Ovary (tissue), 9 donors: Measurements from ENCODE around the gene RAC3. TPM values are rescaled to one million over a fixed set of nuclear protein-coding genes. Genes with fewer than 3 reads are reported as not detected.

Experiments used
- DNase-seq, 5 donors: peaks; one replicate each; pipeline ENCODE4 v3.0.0-alpha.2; 2019 to 2020
- H3K27ac ChIP-seq, 2 donors: fragments of 200-600 bp; one replicate each; pipeline versions ENCODE4 v1.5.1 to v1.8.0; 2019 to 2022
- H3K27me3 ChIP-seq: fragments of 200-600 bp; one replicate; pipeline ENCODE4 v1.8.0; 2022
- H3K36me3 ChIP-seq: fragments of 200-600 bp; sonication (generic); one replicate; pipeline ENCODE4 v1.5.1; 2019
- H3K4me1 ChIP-seq: one replicate; pipeline ENCODE4 v1.8.1; 2013; ENCODE audit warnings: mild to moderate bottlenecking, moderate library complexity; ENCODE audit not compliant: insufficient read depth
- H3K4me3 ChIP-seq: fragments of 200-600 bp; sonication (generic); one replicate; pipeline ENCODE4 v1.5.1; 2017
- H3K9me3 ChIP-seq, 2 donors: fragments of 200-600 bp in 1 of 2; sonication (generic) in 1 of 2; one replicate each; pipeline versions ENCODE4 v1.5.1 to v1.8.1; 2013 to 2019; ENCODE audit warnings: mild to moderate bottlenecking in 1 of 2, moderate library complexity in 1 of 2
- EP300 ChIP-seq: sonication (generic); formaldehyde crosslinking; IDR thresholded peaks from one replicate; pipeline ENCODE4 v1.6.1; 2017; ENCODE audit warnings: antibody characterized with exemption
- POLR2A ChIP-seq: fragments of 450-650 bp; IDR thresholded peaks from one replicate; pipeline ENCODE4 v1.6.1; 2017; ENCODE audit warnings: antibody characterized with exemption, mild to moderate bottlenecking, moderate library complexity
- WGBS, 3 donors: extraction: QIAGEN DNeasy Blood & Tissue Kit in 1 of 3; methylation state at CpG; one replicate each; pipeline versions ENCODE4 v1.1.5 to v1.1.7; 2013 to 2017; 5-methylcytosine and 5-hydroxymethylcytosine counted together
- intact Hi-C, 4 donors: fragments of 100-400 bp; cut with DNase I; formaldehyde crosslinking; loops; one replicate each; pipeline versions ENCODE4 v1.11.0 to v1.15.1; 2022 to 2023
- polyA plus RNA-seq, 2 donors: library from polyadenylated mRNA; stranded (reverse); fragments of 200-250 nt in 1 of 2; fragments of 350-450 nt in 1 of 2; fragmentation: Illumina TruSeq in 1 of 2; extraction: RNeasy Lipid Tissue Mini Kit (QIAGEN cat#74804) in 1 of 2; gene quantifications; one replicate each; pipeline ENCODE4 v1.2.3, GENCODE V29; 2013 to 2014
- total RNA-seq, 7 donors: library from RNA; depleted of rRNA in 2 of 7; stranded (reverse); fragments of >200 nt in 2 of 7; fragmentation: NEBNext Ultra II Directional in 3 of 7; extraction: Animal tissue kit (Norgen Biotek cat#: 25700) in 3 of 7; gene quantifications; one replicate each; pipeline versions ENCODE4 v1.1.0 to v1.2.4, GENCODE V29; 2016 to 2023
- TF ChIP-seq, protein P1 (sequence below), 3 donors: fragments of 450-650 bp in 2 of 3; fragments of 200-600 bp in 1 of 3; IDR thresholded peaks; one replicate each; pipeline versions ENCODE4 v1.5.1 to v1.8.0; 2016 to 2022; ENCODE audit warnings: antibody characterized with exemption in 3 of 3, mild to moderate bottlenecking in 1 of 3
- donor health status: DM: no; HTN: no; CAD: no; lungs with moderate emphysema.
- donor health status: DM: no; HTN: no; CAD: no.
- donor health status: Bipolar disorder and iron deficiency.
- donor health status: DM: yes; HTN: yes; CAD: no.
- donor health status: DM: no; HTN: no; CAD: no.
- donor health status: DM: yes; HTN: yes; CAD: no.

Gene RAC3
- total and polyA plus RNA-seq, 9 donors: 0.40 to 7.8 (median 3.3) TPM

DNA sequence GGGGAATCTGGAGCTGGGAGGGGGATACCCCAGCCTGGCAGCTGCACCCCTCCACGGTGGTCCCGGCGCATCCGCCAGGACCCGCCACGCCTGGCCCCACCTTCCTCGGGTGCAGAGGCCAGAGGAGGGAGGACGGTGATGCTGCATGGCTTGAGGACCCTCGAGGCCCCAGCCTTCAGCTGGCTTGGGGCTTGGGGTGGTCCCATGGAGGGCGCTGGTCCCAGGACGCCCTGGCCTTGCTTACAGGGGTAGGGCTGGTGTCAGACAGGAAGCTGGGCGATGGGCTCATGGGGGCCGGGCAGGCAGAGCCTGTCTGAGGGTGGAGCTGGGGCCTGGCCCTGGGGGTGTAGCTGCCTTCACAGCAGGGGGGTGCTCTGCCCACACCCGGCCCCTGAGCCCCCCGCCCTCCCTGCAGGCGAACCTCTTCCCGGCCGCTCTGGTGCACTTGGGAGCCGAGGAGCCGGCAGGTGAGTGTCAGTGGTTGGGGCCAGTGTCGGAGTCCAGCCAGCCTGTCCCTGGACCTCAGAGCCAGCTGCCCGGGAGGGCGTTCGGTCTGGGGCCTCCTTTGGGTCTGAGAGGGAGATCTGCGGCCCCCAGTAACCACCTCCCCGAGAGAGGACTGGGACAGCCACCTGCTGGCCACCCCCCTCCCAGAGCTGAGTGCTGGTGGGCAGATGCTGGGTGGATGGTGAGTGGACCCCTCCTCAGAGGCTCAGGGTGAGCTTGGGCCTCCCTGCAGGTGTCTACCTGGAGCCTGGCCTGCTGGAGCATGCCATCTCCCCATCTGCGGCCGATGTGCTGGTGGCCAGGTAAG lies 15.2 kb upstream of the RAC3 start:
- no peak for DNase-seq
- Histone ChIP-seq H3K27me3 (no peaks in the 10 kb centered on the region), H3K4me3 (no peak overlapping the region), H3K4me1 (peaks cover under 1% of the 10 kb centered on the region), H3K27ac (no peak overlapping the region), H3K9me3 (no peaks in the 10 kb centered on the region), H3K36me3 (no peaks in the 10 kb centered on the region)
- 86 to 88% (median 87%) methylated on average over 17 to 28 of the region's 28 CpGs for WGBS, 3 donors
- no peak for TF ChIP-seq EP300
- TF ChIP-seq, protein P1, sequence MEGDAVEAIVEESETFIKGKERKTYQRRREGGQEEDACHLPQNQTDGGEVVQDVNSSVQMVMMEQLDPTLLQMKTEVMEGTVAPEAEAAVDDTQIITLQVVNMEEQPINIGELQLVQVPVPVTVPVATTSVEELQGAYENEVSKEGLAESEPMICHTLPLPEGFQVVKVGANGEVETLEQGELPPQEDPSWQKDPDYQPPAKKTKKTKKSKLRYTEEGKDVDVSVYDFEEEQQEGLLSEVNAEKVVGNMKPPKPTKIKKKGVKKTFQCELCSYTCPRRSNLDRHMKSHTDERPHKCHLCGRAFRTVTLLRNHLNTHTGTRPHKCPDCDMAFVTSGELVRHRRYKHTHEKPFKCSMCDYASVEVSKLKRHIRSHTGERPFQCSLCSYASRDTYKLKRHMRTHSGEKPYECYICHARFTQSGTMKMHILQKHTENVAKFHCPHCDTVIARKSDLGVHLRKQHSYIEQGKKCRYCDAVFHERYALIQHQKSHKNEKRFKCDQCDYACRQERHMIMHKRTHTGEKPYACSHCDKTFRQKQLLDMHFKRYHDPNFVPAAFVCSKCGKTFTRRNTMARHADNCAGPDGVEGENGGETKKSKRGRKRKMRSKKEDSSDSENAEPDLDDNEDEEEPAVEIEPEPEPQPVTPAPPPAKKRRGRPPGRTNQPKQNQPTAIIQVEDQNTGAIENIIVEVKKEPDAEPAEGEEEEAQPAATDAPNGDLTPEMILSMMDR (IDR thresholded peaks at IDR 0.05): no peak
- TF ChIP-seq POLR2A: no peak
- intact Hi-C loops: loop anchor here in 2 of 4 donors (5.0 kb wide), 1 partner anchor 54 kb away; the partner anchor contains the start of gene NOTUM (in 2 of the 2)

DNA sequence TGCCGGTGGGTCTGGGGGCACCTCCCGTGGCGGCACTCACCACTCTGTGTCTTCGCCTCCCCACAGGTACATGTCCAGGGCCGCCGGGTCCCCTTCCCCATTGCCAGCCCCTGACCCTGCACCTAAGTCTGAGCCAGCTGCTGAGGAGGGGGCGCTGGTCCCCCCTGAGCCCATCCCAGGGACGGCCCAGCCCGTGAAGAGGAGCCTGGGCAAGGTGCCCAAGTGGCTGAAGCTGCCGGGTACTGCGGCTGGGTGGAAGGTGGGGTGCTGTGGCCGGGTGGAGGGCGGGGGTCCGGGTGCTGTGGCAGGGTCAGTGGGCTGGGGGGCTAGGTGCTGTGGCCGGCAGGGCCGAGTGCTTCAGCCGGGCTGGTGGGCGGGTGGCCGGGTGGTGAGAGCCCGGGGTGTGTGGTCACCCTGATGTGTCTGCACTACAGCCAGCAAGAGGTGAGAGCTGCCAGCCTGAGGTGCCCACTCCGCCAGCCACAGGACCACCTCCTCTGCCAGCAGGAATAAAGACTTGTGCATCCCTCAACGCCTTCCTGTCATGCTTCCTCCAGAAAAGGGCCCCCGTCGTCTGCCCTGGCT lies 14.5 kb upstream of the RAC3 start:
- no peak overlapping the region for H3K27ac ChIP-seq
- peaks cover 3% of the 10 kb centered on the region for H3K4me1 ChIP-seq
- WGBS, 3 donors: 83 to 89% (median 84%) methylated on average over 23 to 24 of the region's 24 CpGs
- no peak for TF ChIP-seq POLR2A
- no peak for TF ChIP-seq EP300
- H3K4me3 ChIP-seq: no peak overlapping the region
- H3K36me3 ChIP-seq: no peaks in the 10 kb centered on the region
- H3K27me3 ChIP-seq: no peaks in the 10 kb centered on the region
- intact Hi-C loops: loop anchor here in 2 of 4 donors (5.0 kb wide), 1 partner anchor 55 kb away; the partner anchor contains the start of gene NOTUM (in 2 of the 2)
- no peak for DNase-seq
- no peaks in the 10 kb centered on the region for H3K9me3 ChIP-seq

DNA sequence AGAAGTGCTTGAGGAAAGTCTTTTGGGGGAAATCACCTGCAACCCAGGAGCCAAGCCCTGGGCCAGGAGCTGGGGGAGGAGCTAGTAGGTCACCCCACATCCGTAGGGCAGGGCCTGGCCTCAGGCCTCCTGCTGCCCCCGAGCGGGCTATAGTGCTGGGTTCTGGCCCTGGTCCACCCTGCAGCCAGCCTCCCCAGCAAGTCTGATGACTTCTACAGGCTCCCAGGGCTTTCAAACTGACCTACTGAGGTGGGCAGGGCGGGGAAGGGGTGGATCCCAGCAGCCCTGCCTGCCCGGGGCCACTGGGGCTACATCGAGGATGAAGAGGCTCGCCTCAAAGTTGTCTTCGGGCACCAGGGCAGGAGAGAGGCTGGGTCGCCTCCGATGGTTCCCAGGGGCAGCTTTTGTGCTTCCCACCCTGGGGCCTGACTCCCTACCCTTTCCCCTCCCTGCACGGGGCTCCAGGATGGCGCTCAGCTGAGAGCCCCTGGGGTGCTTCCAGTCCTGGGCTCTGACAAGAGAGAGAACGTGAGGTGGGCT lies 13.8 kb upstream of the RAC3 start:
- H3K4me3 ChIP-seq: no peak overlapping the region
- intact Hi-C loops: loop anchor here in 2 of 4 donors (5.0 kb wide), 1 partner anchor 55 kb away; the partner anchor contains the start of gene NOTUM (in 2 of the 2)
- TF ChIP-seq POLR2A (no peak), EP300 (no peak)
- TF ChIP-seq, protein P1 (IDR thresholded peaks at IDR 0.05): no peak

DNA sequence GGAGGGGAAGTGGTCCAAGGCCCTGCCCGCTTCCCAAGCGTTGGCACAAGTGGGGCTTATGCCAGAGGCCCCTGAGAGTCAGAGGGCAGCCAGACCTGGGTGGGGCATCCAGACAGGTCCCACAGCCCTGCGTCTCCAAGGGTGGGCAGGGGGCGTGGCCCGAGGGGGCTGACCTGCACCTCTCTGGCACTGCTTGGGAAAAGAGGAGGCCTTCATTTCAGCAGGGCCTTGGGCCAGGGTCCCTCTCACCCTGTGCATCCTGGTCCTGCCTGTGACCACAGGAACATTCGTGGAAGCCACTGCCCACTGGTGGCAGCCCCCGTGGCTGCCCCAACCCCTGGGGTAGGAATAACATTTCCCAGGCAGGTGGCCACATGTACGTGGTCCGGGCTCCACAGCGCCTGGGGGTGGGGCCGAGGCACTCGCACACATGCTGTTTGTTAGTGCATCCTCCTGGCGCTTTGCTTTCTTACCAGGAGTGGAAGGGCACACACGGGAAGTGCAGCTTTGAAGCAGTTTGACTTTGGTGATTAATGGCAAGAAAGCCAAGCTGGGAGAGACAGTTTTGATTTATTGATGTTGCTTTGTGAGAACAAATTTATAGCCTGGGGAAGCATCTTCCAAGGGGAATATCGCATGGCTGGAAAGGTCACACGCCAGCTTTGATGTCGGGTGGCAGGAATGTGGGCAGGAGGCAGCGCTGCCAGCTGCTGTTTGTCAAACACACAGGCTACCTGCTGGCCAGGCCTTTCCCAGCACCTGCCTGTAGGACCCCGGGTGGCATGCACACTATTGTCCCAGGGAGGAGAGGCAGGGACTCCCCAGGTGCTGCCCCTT lies 13.1 kb upstream of the RAC3 start:
- Histone ChIP-seq H3K9me3 (no peaks in the 10 kb centered on the region), H3K4me1 (peaks cover 3% of the 10 kb centered on the region), H3K4me3 (no peak overlapping the region), H3K27ac (no peak overlapping the region), H3K27me3 (no peaks in the 10 kb centered on the region), H3K36me3 (no peaks in the 10 kb centered on the region)
- no peak for DNase-seq
- intact Hi-C loops: loop anchor here in 2 of 4 donors (5.0 kb wide), 1 partner anchor 56 kb away; the partner anchor contains the start of gene NOTUM (in 2 of the 2)
- no peak for TF ChIP-seq POLR2A
- whole genome bisulfite sequencing, 3 donors: 70 to 75% (median 72%) methylated on average over 19 of the region's 19 CpGs

More for the DNA sequence above, 13.8 kb upstream of the RAC3 start:
- 78 to 89% (median 82%) methylated on average over 12 to 13 of the region's 13 CpGs for WGBS, 3 donors
- peaks cover 3% of the 10 kb centered on the region for H3K4me1 ChIP-seq
- no peaks in the 10 kb centered on the region for H3K9me3 ChIP-seq
- no peaks in the 10 kb centered on the region for H3K36me3 ChIP-seq
- no peaks in the 10 kb centered on the region for H3K27me3 ChIP-seq
- no peak for DNase-seq
- H3K27ac ChIP-seq: no peak overlapping the region
